NOMO-1 (cell line): ENCODE measurements around the gene AP1S2.

Experiments
- DNase-seq, 2 experiments: peaks; one replicate each; lab custom pipeline; 2025; ENCODE audit not compliant: unreplicated experiment in 2 of 2; lab: John Stamatoyannopoulos, UW

The AP1S2 gene

DNA sequence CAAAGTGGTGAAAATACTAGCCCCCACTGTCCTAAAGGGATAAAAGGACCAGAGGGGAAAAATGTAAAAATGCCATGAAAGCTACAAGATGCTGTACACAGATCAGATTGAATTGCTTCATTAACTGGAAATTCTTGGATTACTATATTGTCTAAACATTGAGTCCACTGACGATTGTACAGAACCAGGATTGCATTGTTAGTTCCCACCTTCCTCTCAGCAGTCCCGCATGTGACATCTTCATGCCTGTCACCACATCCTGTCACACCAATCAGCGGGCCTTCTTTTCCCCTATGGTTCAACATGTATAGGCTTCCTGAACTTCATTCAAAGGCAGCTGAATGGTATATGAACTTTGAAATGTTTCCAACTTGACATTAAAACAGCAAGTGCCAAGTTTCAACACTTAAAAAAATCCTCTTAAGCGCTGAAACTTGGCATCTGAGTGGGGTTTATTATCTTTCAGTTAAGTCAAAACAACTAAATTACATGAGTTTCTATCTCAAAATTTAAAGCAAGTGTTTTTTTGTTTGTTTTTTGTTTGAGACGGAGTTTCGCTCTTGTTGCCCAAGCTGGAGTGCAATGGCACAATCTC is 39.7 kb downstream of the AP1S2 start:
- DNase-seq: no peak

DNA sequence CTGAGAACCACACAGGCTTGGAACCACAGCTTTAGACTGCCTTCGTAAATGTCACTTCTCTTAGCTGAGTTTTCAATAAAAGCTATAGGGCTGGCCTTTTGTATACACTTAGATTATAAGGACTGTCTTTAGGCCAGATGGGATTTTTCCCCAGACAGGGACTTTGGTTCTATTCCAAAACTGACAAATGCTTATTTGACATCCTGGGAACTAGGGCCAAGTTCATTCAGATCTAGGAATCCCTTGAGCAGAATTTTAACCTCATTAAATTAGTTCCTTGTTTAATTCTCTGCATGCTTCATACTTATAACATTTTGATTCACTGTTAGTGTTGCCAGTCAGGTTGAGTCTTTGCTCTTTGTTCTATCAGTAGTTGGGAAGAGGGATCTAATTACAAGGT is 41.2 kb downstream of the AP1S2 start:
- DNase-seq: no peak

DNA sequence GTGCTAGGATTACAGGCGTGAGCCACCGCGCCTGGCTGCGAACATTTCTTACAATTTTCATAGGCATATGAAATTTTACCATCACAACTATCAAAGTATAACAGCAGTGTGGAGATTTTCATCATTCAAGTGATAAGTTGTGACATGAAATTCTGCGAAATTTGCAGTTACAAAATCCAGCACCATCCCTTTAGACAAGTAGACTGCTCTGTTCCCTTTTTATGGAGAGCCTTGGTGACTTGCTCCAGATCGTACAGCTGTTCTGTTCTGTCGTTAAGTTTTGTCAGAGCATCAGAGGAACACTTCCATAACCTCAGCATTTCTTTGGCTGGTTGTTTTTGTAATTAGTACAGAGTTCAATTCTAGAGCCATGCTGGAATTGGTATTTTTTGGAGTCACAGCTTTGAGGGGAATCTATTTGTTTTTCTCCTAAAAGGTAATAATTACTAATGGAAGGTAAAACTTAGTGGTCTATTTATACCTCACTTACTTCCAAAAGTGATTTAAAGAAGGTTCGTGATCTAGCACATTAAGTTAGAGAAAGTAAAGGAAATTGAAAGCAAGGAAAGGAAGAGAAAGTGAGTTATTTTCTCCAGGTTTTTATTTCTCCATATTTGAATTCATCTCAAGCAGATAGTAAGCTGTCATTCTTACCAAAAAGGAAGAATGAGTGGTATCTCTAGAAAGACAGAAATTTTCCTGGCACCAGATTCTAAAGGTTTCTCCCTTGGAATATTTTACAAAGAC is 42.2 kb downstream of the AP1S2 start:
- no peak for DNase-seq

GRCh38 chrX:15808254-15808653 is 46.4 kb downstream of the AP1S2 start:
- no peak for DNase-seq

- peak; percentile 28 to 89 for DNase-seq
Observed at GRCh38 chrX:15804563-15804962, 50.0 kb downstream of the AP1S2 start.

- no peak for DNase-seq
Observed at GRCh38 chrX:15797707-15798106, 56.9 kb downstream of the AP1S2 start.

DNA sequence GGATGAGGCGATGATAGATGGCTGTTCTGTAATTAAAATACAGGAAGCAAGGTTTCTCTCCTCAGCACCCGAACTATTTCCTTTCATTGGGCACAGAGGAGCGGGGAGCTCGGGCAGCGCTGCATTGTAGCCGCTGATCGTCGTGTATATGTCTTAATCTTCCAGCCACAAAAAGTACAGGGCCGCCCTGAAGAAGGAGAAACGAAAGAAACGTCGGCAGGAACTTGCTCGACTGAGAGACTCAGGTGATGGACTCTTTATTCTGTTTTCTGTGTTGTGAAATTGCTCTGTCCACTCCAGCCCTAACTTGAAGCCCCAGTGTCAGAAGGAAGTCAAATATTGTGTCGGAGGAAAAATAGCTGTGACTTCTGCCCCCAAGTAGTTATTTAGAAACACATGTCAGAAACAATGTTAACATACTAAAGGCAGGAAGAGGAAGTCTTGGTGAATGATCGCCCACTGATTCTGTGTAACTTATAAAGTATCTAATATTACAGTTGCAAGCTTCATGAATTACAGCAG is 63.8 kb downstream of the AP1S2 start:
- DNase-seq: peak; percentile 55 to 87

- peak; percentile 88 to 90 for DNase-seq
Observed at GRCh38 chrX:15789979-15790768, 64.4 kb downstream of the AP1S2 start, which contains the start of gene ZRSR2. ZRSR2 (plus strand) TSS chrX:15790484; CDS start chrX:15790496, 12 bp downstream.

GRCh38 chrX:15786915-15787314 is 67.7 kb downstream of the AP1S2 start:
- peak; percentile 61 to 83 for DNase-seq

DNA sequence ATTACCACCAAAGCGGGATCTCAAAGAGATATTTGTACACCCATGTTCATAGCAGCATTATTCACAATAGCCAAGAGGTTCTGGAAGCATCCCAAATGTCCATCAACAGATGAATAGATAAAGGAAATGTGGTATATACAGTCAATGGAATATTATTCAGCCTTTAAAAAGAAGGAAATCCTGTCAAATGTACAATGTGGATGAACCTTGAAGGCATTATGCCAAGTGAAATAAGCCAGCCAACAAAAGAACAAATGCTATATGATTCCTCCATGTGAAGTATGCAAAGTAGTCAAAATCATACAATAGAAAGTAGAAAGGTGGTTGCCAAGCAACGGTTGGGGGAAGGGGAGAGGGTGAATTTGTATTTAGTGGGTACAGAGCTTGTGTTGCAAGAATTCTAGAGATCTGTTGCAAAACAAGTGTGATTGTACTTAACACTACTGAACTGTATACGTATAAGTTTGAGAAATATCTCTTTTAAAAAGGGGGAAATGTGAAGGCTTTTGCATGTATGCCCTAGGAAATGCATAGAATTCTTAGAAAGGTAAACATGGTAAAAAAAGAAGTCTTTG is 69.3 kb downstream of the AP1S2 start:
- DNase-seq: peak; percentile 43 to 68

DNA sequence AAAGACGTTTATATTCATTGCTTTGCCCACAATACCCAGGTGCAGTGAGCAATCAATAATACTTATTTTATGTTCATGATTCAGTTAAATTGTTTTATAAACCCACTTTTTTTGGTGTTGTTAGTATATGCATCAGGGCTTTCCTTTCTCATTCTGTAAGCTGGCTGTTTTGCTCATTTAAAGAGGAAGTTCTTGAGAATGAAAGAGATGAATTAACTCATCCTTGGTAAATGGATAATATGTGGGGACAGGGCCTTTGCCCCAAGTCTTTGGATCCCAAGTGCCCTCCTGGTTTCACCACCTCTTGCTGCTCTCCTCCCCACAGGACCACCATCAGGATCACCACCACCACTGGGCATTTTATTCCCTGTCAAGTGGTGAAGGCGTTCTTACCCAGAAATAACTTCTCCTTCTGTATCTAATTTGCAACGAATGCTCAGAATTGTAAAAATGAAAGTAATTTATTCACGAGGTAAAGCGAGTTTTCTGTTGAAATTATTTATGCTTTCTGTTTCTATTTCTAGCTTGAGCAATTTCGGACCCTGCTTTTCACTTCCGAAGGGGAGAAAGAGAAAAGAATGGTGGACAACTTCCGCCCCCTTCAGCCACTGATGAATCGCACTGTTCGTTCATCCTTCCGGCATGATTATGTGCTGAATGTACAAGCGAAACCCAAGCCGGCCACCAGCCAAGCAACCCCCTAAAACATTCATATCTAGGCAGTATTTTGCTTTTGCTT is 72.5 kb downstream of the AP1S2 start:
- peak; percentile 16 to 39 for DNase-seq
